DMS53 (cell line): ENCODE measurements around the gene OSMR.
"Not testable (repeated sequence)": the region's sequence is repeated elsewhere in the genome, so short reads cannot be mapped to it uniquely, and the experiment has no call there.

Source experiments
- DNase-seq: peaks from one replicate; lab custom pipeline; 2025; lab: John Stamatoyannopoulos, UW

The OSMR gene

GRCh38 chr5:38831117-38831516 lies 14.7 kb upstream of the OSMR start:
- no peak for DNase-seq

- DNase-seq: peak; percentile 50
Observed at GRCh38 chr5:38831909-38832308, 13.9 kb upstream of the OSMR start.

GRCh38 chr5:38832810-38833209 lies 13.0 kb upstream of the OSMR start:
- no peak for DNase-seq

GRCh38 chr5:38835887-38836286 lies 9.9 kb upstream of the OSMR start:
- DNase-seq: no peak

- DNase-seq: no peak
Observed at GRCh38 chr5:38837416-38837815, 8.4 kb upstream of the OSMR start.

GRCh38 chr5:38837932-38838331 lies 7.9 kb upstream of the OSMR start:
- DNase-seq: no peak

- no peak for DNase-seq
Observed at GRCh38 chr5:38843665-38844064, 2.1 kb upstream of the OSMR start.

GRCh38 chr5:38846379-38847011 lies 683 bp downstream of the OSMR start:
- DNase-seq: no peak

- DNase-seq: peak; percentile 1
Observed at GRCh38 chr5:38847559-38848347, 1.9 kb downstream of the OSMR start.

- DNase-seq: no peak
Observed at GRCh38 chr5:38848637-38849036, 2.8 kb downstream of the OSMR start.

- not testable (repeated sequence) for DNase-seq
Observed at GRCh38 chr5:38851640-38852039, 5.8 kb downstream of the OSMR start.

- no peak for DNase-seq
Observed at GRCh38 chr5:38853753-38854470, 8.1 kb downstream of the OSMR start.

GRCh38 chr5:38854907-38855306 lies 9.1 kb downstream of the OSMR start:
- DNase-seq: no peak

GRCh38 chr5:38856660-38857059 lies 10.8 kb downstream of the OSMR start:
- DNase-seq: no peak

- no peak for DNase-seq
Observed at GRCh38 chr5:38858839-38859238, 13.0 kb downstream of the OSMR start.

- not testable (repeated sequence) for DNase-seq
Observed at GRCh38 chr5:38861986-38862770, 16.4 kb downstream of the OSMR start.

GRCh38 chr5:38866362-38867031 lies 20.7 kb downstream of the OSMR start:
- DNase-seq: no peak

GRCh38 chr5:38867032-38867398 lies 21.2 kb downstream of the OSMR start:
- no peak for DNase-seq

- no peak for DNase-seq
Observed at GRCh38 chr5:38867416-38867815, 21.6 kb downstream of the OSMR start.

- DNase-seq: no peak
Observed at GRCh38 chr5:38870595-38870994, 24.8 kb downstream of the OSMR start.

GRCh38 chr5:38871058-38871605 lies 25.3 kb downstream of the OSMR start:
- no peak for DNase-seq
